Coronary artery (tissue), 2 donors: Measurements from ENCODE around the gene XPO6.

ENCODE experiments used
- DNase-seq: peaks from one replicate; pipeline ENCODE4 v3.0.0-alpha.2; 2017; ENCODE audit warnings: low spot score
- H3K27ac ChIP-seq, 2 donors: fragments of 200-600 bp; sonication (generic); one replicate each; pipeline ENCODE4 v1.5.1; 2016 to 2019
- H3K4me3 ChIP-seq: fragments of 200-600 bp; sonication (generic); 2 replicates; pipeline ENCODE4 v1.5.1; 2016; ENCODE audit warnings: mild to moderate bottlenecking, moderate library complexity
- CTCF ChIP-seq: fragments of 200-600 bp; sonication (generic); IDR thresholded peaks from one replicate; pipeline ENCODE4 v1.5.1; 2019; ENCODE audit warnings: antibody characterized with exemption

The XPO6 gene

GRCh38 chr16:28104404-28104803, 107.4 kb downstream of the XPO6 start:
- no peak for TF ChIP-seq CTCF
- Histone ChIP-seq H3K4me3 (no peak overlapping the region), H3K27ac (no peak overlapping the region)
- no peak for DNase-seq

GRCh38 chr16:28103516-28104170, 108.1 kb downstream of the XPO6 start:
- TF ChIP-seq CTCF: no peak

GRCh38 chr16:28101533-28101890, 110.3 kb downstream of the XPO6 start:
- Histone ChIP-seq H3K27ac (no peak overlapping the region), H3K4me3 (no peak overlapping the region)
- no peak for TF ChIP-seq CTCF
- DNase-seq: no peak

More at GRCh38 chr16:28103516-28104170, 108.1 kb downstream of the XPO6 start:
- H3K4me3 ChIP-seq: no peak overlapping the region
- H3K27ac ChIP-seq: no peak overlapping the region
- no peak for DNase-seq

- DNase-seq: no peak
- TF ChIP-seq CTCF: no peak
- Histone ChIP-seq H3K4me3 (no peak overlapping the region), H3K27ac (no peak overlapping the region)
These were observed 110.8 kb downstream of the XPO6 start for GRCh38 chr16:28100810-28101532.

GRCh38 chr16:28098959-28099945, 112.5 kb downstream of the XPO6 start:
- Histone ChIP-seq H3K4me3 (no peak overlapping the region), H3K27ac (no peak overlapping the region)
- TF ChIP-seq CTCF: no peak
- DNase-seq: no peak

- H3K27ac ChIP-seq: no peak overlapping the region
- no peak for DNase-seq
- H3K4me3 ChIP-seq: no peak overlapping the region
- TF ChIP-seq CTCF: no peak
These were observed 113.4 kb downstream of the XPO6 start for GRCh38 chr16:28098171-28098958.
